H1 (cell line): Measurements from ENCODE around the gene LRRC3C. TPM values are rescaled to one million over a fixed set of nuclear protein-coding genes. Genes with fewer than 3 reads are reported as not detected.

Experiments used
- CHD2 ChIP-seq: IDR thresholded peaks from 2 replicates; pipeline ENCODE4 v1.6.1; 2012; ENCODE audit warnings: low read length, improper control_type of control experiment
- HDAC6 ChIP-seq: IDR thresholded peaks from one replicate; pipeline ENCODE4 v1.7.1; 2012; ENCODE audit warnings: low read depth, mild to moderate bottlenecking, inconsistent platforms, low read length, moderate library complexity
- SIN3A ChIP-seq, 2 experiments: IDR thresholded peaks in 1 of 2; conservative IDR thresholded peaks in 1 of 2; 2 replicates each; pipeline ENCODE4 v1.6.1; 2011 to 2012; ENCODE audit warnings: low read length in 2 of 2, improper control_type of control experiment in 1 of 2, low read depth in 1 of 2, mild to moderate bottlenecking in 1 of 2
- polyA plus RNA-seq, 7 experiments: library from polyadenylated mRNA; depleted of rRNA in 3 of 7; stranded (reverse) in 5 of 7; unstranded in 2 of 7; fragments of >200 nt in 5 of 7; fragments of 200-250 nt in 2 of 7; gene quantifications; 1 replicate in 5 of 7; 2 replicates in 1 of 7; 4 replicates in 1 of 7; pipeline versions ENCODE4 v1.2.1 to v1.2.3, GENCODE V29; 2011 to 2013; ENCODE audit warnings: missing spikeins in 2 of 7, mixed read lengths in 2 of 7
- total RNA-seq: library from RNA; stranded (reverse); fragmentation: NEBNext Ultra II Directional; extraction: Animal tissue kit (Norgen Biotek cat#: 25700); gene quantifications from 2 replicates; pipeline ENCODE4 v1.2.1, GENCODE V29; 2021

Gene LRRC3C
- total and polyA plus RNA-seq, 2 of the 8 experiments (the other 6 are each of a cell fraction or from before 2014, with no cell fraction given), result not detected

- TF ChIP-seq HDAC6, result no peak
- no peak for TF ChIP-seq CHD2
- TF ChIP-seq SIN3A (conservative IDR thresholded peaks at IDR 0.05 in 1 of 2, IDR thresholded peaks at IDR 0.05 in 1 of 2; ENCODE audit: low read depth in 1 of 2, low read length in 2 of 2), result no peak
Observed at GRCh38 chr17:39969375-39969774, 41.8 kb downstream of the LRRC3C start (continued).
